ENCODE measurements around the gene OSBPL10. TPM values are rescaled to one million over a fixed set of nuclear protein-coding genes. Genes with fewer than 3 reads are reported as not detected.

The OSBPL10 gene
- total RNA-seq, 4 donors from 2014 or later: 30.0 to 49.7 (median 43.7) TPM

GRCh38 chr3:31988271-31988670 lies 7.2 kb upstream of the OSBPL10 start:
- H3K27ac ChIP-seq: no peak overlapping the region
- no peak overlapping the region for H3K4me3 ChIP-seq
- H3K36me3 ChIP-seq: no peaks in the 10 kb centered on the region
- no peaks in the 10 kb centered on the region for H3K27me3 ChIP-seq
- H3K4me1 ChIP-seq: no peaks in the 10 kb centered on the region
- TF ChIP-seq POLR2A (IDR thresholded peaks at IDR 0.05): no peak
- TF ChIP-seq, protein P1, sequence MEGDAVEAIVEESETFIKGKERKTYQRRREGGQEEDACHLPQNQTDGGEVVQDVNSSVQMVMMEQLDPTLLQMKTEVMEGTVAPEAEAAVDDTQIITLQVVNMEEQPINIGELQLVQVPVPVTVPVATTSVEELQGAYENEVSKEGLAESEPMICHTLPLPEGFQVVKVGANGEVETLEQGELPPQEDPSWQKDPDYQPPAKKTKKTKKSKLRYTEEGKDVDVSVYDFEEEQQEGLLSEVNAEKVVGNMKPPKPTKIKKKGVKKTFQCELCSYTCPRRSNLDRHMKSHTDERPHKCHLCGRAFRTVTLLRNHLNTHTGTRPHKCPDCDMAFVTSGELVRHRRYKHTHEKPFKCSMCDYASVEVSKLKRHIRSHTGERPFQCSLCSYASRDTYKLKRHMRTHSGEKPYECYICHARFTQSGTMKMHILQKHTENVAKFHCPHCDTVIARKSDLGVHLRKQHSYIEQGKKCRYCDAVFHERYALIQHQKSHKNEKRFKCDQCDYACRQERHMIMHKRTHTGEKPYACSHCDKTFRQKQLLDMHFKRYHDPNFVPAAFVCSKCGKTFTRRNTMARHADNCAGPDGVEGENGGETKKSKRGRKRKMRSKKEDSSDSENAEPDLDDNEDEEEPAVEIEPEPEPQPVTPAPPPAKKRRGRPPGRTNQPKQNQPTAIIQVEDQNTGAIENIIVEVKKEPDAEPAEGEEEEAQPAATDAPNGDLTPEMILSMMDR (IDR thresholded peaks at IDR 0.05): no peak
- peaks cover 0 to 5% of the 10 kb centered on the region in 2 donors for H3K9me3 ChIP-seq
- intact Hi-C loops (cut with DNase I; ENCODE audit: low total_unique reads): no loop called here
- DNase-seq: no peak

GRCh38 chr3:31985831-31986230 lies 4.8 kb upstream of the OSBPL10 start:
- Histone ChIP-seq H3K27ac (no peak overlapping the region), H3K27me3 (no peaks in the 10 kb centered on the region), H3K4me3 (no peak overlapping the region), H3K36me3 (no peaks in the 10 kb centered on the region), H3K4me1 (no peaks in the 10 kb centered on the region), H3K9me3 (peaks cover 0 to 5% of the 10 kb centered on the region in 2 donors)
- intact Hi-C loops (cut with DNase I; ENCODE audit: low total_unique reads): no loop called here
- TF ChIP-seq, protein P1 (IDR thresholded peaks at IDR 0.05): no peak
- no peak for TF ChIP-seq POLR2A (IDR thresholded peaks at IDR 0.05)
- no peak for DNase-seq

DNA sequence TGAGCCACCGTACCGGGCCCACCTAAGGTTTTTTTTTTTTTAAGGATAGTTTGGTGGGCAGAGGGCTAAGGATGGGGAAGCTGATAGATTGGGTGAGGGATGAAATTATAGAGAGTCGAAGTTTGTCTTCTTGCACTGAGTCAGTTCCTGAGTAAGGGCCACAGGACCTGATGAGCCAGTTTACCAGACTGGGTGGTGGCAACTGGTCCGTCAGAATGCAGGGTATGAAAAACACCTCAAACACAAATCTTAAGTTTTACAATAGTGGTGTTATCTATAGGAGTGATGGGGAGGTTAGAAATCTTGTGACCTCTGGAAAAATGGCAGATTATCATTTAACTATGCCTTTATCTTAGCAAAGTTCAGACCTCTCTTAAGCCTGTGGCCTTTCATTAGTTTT lies 3.3 kb upstream of the OSBPL10 start:
- no peak for DNase-seq
- Histone ChIP-seq H3K27me3 (no peaks in the 10 kb centered on the region), H3K4me3 (no peak overlapping the region), H3K9me3 (peaks cover 0 to 5% of the 10 kb centered on the region in 2 donors), H3K36me3 (no peaks in the 10 kb centered on the region), H3K4me1 (no peaks in the 10 kb centered on the region), H3K27ac (no peak overlapping the region)
- intact Hi-C loops (cut with DNase I; ENCODE audit: low total_unique reads): no loop called here
- TF ChIP-seq POLR2A (IDR thresholded peaks at IDR 0.05): no peak
- TF ChIP-seq, protein P1 (IDR thresholded peaks at IDR 0.05): no peak

DNA sequence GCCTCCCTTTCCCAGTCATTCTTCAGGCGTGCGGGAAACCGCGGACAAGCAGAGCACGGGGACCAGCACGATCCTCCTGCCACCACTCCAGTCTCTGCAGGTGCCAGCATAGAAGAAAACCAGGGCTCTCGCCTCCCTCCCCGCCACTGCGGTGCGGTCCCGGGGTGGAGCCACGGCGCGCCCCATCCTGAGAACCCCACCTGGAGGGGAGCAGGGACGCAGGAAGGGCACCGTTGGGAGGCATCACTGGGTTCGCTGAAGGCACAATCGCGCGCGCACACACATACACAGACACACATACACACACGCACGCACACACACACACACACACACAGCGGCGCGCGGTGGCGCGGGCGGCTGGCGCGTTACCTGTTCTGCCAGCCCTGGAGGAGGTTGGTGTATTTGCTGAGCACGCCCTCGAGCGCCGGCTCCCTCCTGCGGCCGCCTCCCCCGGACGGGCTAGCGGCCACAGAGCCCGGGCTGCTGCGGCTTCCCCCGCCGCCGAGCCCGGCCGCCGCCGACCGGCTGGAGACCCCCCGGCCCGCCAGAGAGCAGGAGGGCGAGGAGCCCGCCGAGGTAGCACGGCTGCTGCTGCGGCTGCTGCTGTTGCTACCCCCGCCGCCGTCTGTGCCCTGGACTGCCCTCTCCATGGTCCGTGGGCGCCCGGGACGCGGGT lies 394 bp downstream of the OSBPL10 start:
- no peaks in the 10 kb centered on the region for H3K27me3 ChIP-seq
- intact Hi-C loops (cut with DNase I; ENCODE audit: low total_unique reads): no loop called here
- DNase-seq: peak; percentile 51 to 53
- H3K36me3 ChIP-seq: no peaks in the 10 kb centered on the region
- H3K27ac ChIP-seq: peak overlapping the region; percentile 96 to 97
- H3K4me1 ChIP-seq: no peaks in the 10 kb centered on the region
- peak overlapping the region; percentile 62 to 82 for H3K4me3 ChIP-seq
- TF ChIP-seq, protein P1 (IDR thresholded peaks at IDR 0.05): no peak
- TF ChIP-seq POLR2A (IDR thresholded peaks at IDR 0.05): no peak
- H3K9me3 ChIP-seq: no peaks in the 10 kb centered on the region

- no peak for DNase-seq
- no peaks in the 10 kb centered on the region for H3K36me3 ChIP-seq
- no peak overlapping the region for H3K27ac ChIP-seq
- no peaks in the 10 kb centered on the region for H3K9me3 ChIP-seq
- TF ChIP-seq, protein P1 (IDR thresholded peaks at IDR 0.05): no peak
- H3K4me1 ChIP-seq: no peaks in the 10 kb centered on the region
- intact Hi-C loops (cut with DNase I; ENCODE audit: low total_unique reads): no loop called here
- H3K27me3 ChIP-seq: no peaks in the 10 kb centered on the region
- no peak overlapping the region for H3K4me3 ChIP-seq
Measured at GRCh38 chr3:31979001-31979697, 1.9 kb downstream of the OSBPL10 start.
